GM21737 (cell line): ENCODE measurements around the gene CCDC91.

Experiments used
- ATAC-seq: cut with Tn5 transposase; IDR thresholded peaks from one replicate; pipeline ENCODE4 v1.9.1; 2021; ENCODE audit warnings: mild to moderate bottlenecking, moderate library complexity; ENCODE audit not compliant: unreplicated experiment

Gene CCDC91, protein sequence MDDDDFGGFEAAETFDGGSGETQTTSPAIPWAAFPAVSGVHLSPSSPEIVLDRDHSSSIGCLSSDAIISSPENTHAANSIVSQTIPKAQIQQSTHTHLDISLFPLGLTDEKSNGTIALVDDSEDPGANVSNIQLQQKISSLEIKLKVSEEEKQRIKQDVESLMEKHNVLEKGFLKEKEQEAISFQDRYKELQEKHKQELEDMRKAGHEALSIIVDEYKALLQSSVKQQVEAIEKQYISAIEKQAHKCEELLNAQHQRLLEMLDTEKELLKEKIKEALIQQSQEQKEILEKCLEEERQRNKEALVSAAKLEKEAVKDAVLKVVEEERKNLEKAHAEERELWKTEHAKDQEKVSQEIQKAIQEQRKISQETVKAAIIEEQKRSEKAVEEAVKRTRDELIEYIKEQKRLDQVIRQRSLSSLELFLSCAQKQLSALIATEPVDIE

GRCh38 chr12:28190321-28191050 lies at the start of gene CCDC91:
TSS of gene CCDC91 (plus strand) at chr12:28190456. CDS start at chr12:28257216, 66,760 bp downstream.
- ATAC-seq = peak; percentile 90

DNA sequence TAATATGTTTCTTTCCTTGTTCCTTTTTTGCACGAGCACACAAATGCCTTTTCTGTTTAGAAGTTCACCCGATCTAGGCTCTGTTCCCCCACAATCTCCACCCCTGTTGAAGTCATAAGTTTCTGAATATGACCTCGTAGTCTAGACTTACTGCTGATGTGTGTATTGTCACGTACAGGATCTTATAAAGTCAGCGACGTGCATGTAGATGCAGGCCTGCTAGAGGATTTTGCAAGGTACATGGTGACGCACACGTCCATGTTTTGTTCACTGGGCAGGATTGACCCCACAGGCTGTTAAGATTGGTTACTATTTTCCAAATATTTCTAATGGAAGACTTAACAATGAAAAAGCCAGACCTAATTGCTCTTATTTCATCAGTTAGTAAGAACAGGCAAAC lies 46.2 kb upstream of the CCDC91 start:
- no peak for ATAC-seq

DNA sequence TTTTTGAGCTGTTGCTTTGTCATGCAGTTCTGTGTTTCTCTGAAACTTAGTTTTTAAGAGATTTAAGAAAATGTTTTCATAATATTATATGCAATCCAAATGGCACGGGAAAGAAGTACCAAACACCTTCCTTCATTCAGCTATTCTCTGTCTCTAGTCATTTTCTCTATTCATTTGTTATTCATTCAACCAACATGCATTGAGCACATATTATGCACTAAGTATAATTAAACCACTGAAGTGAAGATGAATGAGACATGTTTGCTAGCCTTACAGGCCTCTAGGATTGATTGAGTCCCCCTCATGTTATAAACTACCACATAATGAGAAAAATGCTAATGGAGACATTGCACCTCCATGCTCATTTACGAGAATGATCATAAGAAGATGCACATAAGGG lies 45.7 kb upstream of the CCDC91 start:
- ATAC-seq = no peak

DNA sequence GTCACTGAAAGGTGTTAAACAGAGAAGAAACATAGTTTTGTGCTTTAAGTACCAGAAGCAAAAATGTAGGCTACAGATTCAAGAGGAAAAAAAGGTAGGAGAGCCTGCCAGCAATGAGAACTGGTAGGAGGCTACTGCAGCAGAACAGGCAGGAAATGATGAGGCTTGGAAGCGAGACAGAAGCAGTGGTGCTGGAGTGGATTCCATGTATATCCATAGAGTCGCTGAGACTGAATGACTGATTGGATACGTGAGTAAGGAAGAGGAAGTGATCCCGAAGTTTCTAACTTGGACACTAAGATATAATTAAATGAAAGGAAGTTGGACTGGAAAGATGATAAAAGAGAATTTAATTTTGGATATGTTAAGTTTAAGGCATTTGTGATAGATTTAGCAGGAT lies 45.0 kb upstream of the CCDC91 start:
- ATAC-seq = no peak

DNA sequence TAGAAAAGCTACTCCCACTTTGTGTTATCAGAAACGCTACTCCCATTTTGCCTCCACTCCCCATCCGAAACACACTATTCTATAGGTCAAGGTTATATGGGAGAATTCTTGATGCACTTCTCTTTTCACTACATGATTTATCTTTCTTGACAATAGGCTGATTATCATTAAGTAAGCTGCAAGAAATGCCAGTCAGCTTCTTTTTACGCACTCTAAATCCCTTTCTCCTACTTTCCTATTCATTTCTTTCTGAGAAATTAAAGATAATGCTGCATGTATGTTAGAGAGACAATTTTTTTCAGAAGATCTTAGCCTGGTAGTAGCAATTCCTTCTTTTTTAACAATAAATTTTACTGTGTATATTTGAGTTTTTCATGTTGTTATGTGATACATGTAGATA lies 41.0 kb upstream of the CCDC91 start:
- ATAC-seq = no peak

DNA sequence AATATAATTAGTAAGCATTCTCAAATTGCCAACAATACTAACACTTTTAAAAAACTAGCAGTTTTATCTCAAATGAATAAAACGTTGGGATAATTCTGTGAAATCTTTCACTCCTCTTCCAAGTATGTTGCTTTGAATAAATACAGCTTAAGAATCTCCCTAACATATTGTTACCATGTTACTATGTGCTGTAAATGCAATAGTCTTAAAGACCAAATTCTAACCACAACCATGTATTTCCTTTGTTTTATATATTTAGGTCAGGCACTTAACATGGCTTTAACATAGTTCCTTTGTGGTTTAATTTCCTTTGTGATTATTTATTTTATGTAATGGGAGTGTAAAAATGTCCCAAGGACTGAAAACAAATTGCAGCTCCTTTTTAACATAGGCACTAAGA lies 33.9 kb upstream of the CCDC91 start:
- ATAC-seq = no peak

DNA sequence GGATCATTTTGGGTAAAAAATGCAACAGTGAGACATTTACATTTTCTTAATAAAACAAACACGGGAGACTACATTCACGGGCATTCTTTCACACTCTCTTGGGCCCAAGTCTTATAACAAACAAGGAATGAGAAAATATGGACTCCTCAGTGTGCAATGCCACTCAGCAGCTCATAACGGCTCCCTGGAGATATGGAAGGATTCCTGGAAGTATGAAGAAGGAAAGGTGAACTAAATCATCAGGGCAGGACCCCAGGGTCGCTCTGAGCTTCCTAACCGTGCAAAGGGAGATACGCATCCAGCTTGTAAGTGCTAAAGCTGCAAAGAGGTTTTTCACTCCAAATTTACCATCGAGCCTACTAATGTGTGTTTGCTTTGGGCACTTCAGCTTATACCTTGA lies 33.5 kb upstream of the CCDC91 start:
- no peak for ATAC-seq

GRCh38 chr12:28158353-28158752 lies 31.9 kb upstream of the CCDC91 start:
- ATAC-seq = no peak

DNA sequence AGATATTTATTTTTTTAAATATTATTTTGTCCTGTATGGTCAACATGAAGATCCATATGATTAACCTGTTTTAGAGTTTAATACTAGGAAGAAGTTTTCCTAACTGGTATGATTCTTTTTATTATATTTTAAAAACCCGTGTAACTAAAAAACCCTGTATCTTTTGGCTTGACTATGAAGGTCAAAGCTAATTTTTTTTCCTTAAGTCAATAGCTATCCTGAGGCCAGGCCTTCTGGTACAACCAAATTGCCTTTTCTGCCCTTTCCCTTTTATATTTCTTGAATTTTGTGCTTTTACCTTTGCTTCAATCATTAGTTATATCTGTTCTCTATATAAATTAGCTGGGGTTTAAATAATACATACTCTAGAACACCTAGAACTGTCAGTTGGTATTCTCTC lies 30.6 kb upstream of the CCDC91 start:
- ATAC-seq = no peak

DNA sequence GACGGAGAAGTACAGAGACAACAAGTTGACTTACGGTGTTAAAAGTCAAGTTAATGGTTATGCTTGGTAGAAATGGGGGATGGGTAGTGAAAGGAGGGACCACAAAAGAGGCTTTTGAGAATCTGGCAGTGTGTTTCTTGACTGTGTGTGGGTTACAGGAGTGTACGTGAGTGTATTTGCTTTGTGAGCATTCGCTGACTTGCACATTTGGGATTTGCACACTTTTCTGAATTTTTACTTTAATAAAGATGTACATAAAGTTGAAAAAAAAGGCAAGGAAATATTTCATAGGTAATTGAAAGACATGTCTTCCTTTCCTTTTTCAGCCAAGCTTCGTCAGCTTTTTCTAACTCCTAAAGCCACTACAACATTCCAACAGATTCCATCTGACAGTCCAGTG lies 28.6 kb upstream of the CCDC91 start:
- no peak for ATAC-seq

DNA sequence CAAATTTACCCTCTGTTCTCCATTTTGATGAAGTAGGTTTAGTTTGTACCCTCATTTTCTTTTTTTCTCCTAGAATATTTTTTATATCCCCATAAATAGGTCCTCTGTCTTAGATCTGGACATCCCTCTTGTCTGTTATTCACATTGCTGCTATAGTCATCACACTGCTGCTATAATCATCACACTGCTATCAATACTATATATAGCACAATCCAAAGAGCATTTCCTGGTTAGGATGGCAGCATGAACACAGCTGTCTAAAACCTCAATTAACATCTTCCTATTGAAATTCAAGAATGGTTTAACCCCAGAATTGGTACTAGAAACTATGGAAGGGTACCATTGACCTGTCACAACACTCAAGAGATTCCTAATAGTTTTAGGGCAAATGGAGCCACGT lies 27.6 kb upstream of the CCDC91 start:
- ATAC-seq = no peak

- ATAC-seq = no peak
These were observed 25.5 kb upstream of the CCDC91 start for GRCh38 chr12:28164644-28165275.

GRCh38 chr12:28167981-28168485 lies 22.2 kb upstream of the CCDC91 start:
- no peak for ATAC-seq

GRCh38 chr12:28171356-28172060 lies 18.7 kb upstream of the CCDC91 start:
- no peak for ATAC-seq

DNA sequence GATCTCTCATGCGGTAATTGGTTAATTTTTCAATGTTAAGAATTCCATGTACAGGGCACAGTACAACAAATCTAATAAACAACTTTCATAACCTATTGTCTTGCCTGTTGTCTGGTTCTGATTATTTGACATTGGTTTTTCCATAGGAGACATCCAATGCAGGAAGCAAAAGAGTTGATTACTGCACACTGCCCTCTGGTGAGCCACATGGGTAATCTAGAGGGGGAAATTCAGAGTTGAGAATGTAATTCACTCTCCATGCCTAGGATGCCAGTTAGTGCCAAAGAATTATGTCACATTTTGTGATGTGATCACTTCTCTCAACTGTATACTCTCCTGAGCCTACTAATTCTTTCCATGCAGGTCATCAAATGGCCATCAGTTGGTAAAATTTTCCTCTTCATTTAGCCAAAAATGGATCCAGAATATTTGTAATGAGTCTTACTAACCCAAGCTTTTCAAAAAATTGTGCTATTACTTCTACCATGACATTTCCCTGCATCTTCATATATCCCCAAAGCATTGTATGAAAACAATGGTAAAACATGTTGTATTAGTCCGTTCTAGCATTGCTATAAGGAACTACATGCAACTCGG lies 17.7 kb upstream of the CCDC91 start:
- no peak for ATAC-seq

GRCh38 chr12:28173440-28173839 lies 16.8 kb upstream of the CCDC91 start:
- ATAC-seq = no peak

DNA sequence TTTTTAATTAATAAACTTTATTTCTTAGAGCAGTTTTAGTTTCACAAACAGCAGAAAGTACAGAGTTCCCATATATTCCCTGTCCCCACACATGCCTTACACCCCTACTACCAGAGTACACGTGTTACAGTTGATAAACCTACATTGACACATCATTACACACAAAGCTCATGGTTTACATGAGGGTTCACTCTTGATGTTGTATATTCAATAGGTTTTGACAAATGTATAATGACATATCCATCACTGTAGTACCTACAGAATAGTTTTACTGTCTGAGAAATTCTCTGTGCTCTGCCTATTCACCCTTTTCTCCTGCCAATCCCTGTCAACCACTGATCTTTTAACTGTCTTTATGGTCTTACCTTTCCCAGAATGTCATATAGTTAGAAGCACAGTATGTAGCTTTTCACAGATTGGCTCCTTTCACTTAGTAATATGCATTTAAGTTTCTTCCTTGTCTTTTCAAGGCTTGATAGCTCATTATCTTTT lies 15.1 kb upstream of the CCDC91 start:
- ATAC-seq = no peak

DNA sequence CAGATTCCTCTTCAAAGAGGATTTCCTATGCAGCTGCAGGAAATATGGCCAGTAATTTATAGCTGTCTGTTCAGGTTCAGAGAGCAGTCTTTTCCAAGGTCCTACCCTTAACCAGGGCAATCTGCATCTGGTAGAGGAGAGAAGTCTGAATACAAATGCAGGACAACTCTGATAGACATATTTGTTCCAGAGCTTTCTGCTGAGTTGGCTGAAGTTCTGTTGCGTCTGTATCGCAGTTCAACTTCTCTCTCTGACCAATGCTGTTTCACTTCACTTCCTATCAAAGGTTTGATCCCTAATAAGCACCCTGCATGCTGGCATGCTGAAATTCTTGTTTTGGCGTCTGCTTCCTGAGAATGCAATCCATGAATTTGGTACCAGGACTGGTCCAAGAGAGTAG lies 14.0 kb upstream of the CCDC91 start:
- no peak for ATAC-seq

- no peak for ATAC-seq
These were observed 12.8 kb upstream of the CCDC91 start for GRCh38 chr12:28177461-28177860.

DNA sequence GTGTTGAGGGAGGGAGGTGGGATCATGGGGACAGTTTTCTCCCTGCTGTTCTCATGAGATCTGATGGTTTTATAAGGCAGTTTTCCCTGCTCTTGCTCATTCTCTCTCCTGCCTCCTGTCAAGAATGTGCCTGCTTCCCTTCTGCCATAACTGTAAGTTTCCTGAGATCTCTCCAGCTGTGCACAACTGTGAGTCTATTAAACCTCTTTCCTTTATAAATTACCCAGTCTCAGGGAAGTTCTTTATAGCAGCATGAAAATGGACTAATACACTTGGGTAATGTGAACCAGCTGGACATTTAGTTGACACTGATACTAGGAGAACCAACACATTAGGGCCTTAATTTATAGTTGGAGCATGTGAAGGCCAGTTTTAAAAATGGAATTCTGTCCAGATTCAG lies 12.4 kb upstream of the CCDC91 start:
- no peak for ATAC-seq
